H9 (cell line): Measurements from ENCODE around the gene DAAM1. TPM values are rescaled to one million over a fixed set of nuclear protein-coding genes. Genes with fewer than 3 reads are reported as not detected.

Experiments used
- DNase-seq: peaks from one replicate; pipeline ENCODE4 v3.0.0-alpha.2; 2017
- H2AFZ ChIP-seq: one replicate; pipeline ENCODE4 v1.6.1; 2013; ENCODE audit warnings: mild to moderate bottlenecking, low read length, control low read depth, moderate library complexity
- H2AK5ac ChIP-seq: 2 replicates; pipeline ENCODE4 v1.6.1; 2013; ENCODE audit warnings: low read length, control low read depth, mixed read lengths; ENCODE audit not compliant: insufficient read length
- H2BK120ac ChIP-seq: one replicate; pipeline ENCODE4 v1.6.1; 2013; ENCODE audit warnings: low read depth, mild to moderate bottlenecking, low read length, control low read depth, inconsistent platforms; ENCODE audit not compliant: poor library complexity, severe bottlenecking
- H2BK12ac ChIP-seq: 2 replicates; pipeline ENCODE4 v1.6.1; 2013; ENCODE audit warnings: low read length, control low read depth, mixed read lengths, low read depth; ENCODE audit not compliant: insufficient read length
- H2BK15ac ChIP-seq: 2 replicates; pipeline ENCODE4 v1.6.1; 2013; ENCODE audit warnings: low read depth, low read length, control low read depth
- H2BK20ac ChIP-seq: one replicate; pipeline ENCODE4 v1.6.1; 2013; ENCODE audit warnings: low read depth, mild to moderate bottlenecking, low read length, control low read depth, inconsistent platforms; ENCODE audit not compliant: poor library complexity, severe bottlenecking
- H2BK5ac ChIP-seq: 2 replicates; pipeline ENCODE4 v1.6.1; 2013; ENCODE audit warnings: low read length, control low read depth, mixed read lengths; ENCODE audit not compliant: insufficient read length
- H3K14ac ChIP-seq: 2 replicates; pipeline ENCODE4 v1.6.1; 2013; ENCODE audit warnings: low read length, control low read depth; ENCODE audit not compliant: insufficient read depth
- H3K18ac ChIP-seq: 2 replicates; pipeline ENCODE4 v1.6.1; 2013; ENCODE audit warnings: low read depth, mild to moderate bottlenecking, mixed read lengths, low read length, control low read depth; ENCODE audit not compliant: insufficient read length
- H3K23ac ChIP-seq: 2 replicates; pipeline ENCODE4 v1.6.1; 2013; ENCODE audit warnings: low read length, control low read depth, mixed read lengths, low read depth; ENCODE audit not compliant: insufficient read length
- H3K23me2 ChIP-seq: 2 replicates; pipeline ENCODE4 v1.6.1; 2013; ENCODE audit warnings: low read depth, mild to moderate bottlenecking, mixed read lengths, low read length, control low read depth; ENCODE audit not compliant: insufficient read length, poor library complexity, severe bottlenecking
- H3K27ac ChIP-seq: 2 replicates; pipeline ENCODE4 v1.5.1; 2013; ENCODE audit warnings: low read length, control low read depth, mixed read lengths, low read depth; ENCODE audit not compliant: insufficient read length
- H3K27me3 ChIP-seq: 2 replicates; pipeline ENCODE4 v1.6.1; 2013; ENCODE audit warnings: low read length, control low read depth, inconsistent platforms; ENCODE audit not compliant: insufficient read depth
- H3K4ac ChIP-seq: 2 replicates; pipeline ENCODE4 v1.6.1; 2013; ENCODE audit warnings: low read depth, mild to moderate bottlenecking, control low read depth, inconsistent platforms, low read length, moderate library complexity
- H3K4me1 ChIP-seq: 2 replicates; pipeline ENCODE4 v1.6.1; 2013; ENCODE audit warnings: low read length, control low read depth, inconsistent platforms; ENCODE audit not compliant: insufficient read depth
- H3K4me2 ChIP-seq: 2 replicates; pipeline ENCODE4 v1.6.1; 2013; ENCODE audit warnings: low read length, control low read depth, mixed read lengths; ENCODE audit not compliant: insufficient read length, insufficient read depth
- H3K56ac ChIP-seq: 2 replicates; pipeline ENCODE4 v1.6.1; 2013; ENCODE audit warnings: low read depth, mild to moderate bottlenecking, mixed read lengths, low read length, control low read depth; ENCODE audit not compliant: insufficient read length
- H3K79me1 ChIP-seq: 2 replicates; pipeline ENCODE4 v1.6.1; 2013; ENCODE audit warnings: low read depth, mild to moderate bottlenecking, moderate library complexity, low read length, control low read depth, inconsistent platforms; ENCODE audit not compliant: insufficient read depth, poor library complexity, severe bottlenecking
- H3K79me2 ChIP-seq: 2 replicates; pipeline ENCODE4 v1.6.1; 2013; ENCODE audit warnings: low read length, control low read depth, inconsistent platforms; ENCODE audit not compliant: insufficient read depth
- H3K9ac ChIP-seq: 2 replicates; pipeline ENCODE4 v1.6.1; 2013; ENCODE audit warnings: low read length, control low read depth, mixed read lengths; ENCODE audit not compliant: insufficient read length; ENCODE audit errors: extremely low read depth
- H3K9me3 ChIP-seq: one replicate; pipeline ENCODE4 v1.6.1; 2013; ENCODE audit warnings: low read depth, low read length, inconsistent platforms; ENCODE audit not compliant: control insufficient read depth
- H3T11ph ChIP-seq: one replicate; pipeline ENCODE4 v1.6.1; 2013; ENCODE audit warnings: mild to moderate bottlenecking, low read length, control low read depth, inconsistent platforms
- H4K20me1 ChIP-seq: one replicate; pipeline ENCODE4 v1.6.1; 2013; ENCODE audit not compliant: control insufficient read depth, insufficient read length, insufficient read depth
- H4K5ac ChIP-seq: 2 replicates; pipeline ENCODE4 v1.6.1; 2013; ENCODE audit warnings: low read depth, mild to moderate bottlenecking, mixed read lengths, low read length, control low read depth; ENCODE audit not compliant: insufficient read length
- H4K8ac ChIP-seq: replicated peaks from 2 replicates; pipeline ENCODE4 v1.6.1; 2013; ENCODE audit warnings: low read length, control low read depth, mixed read lengths, low read depth; ENCODE audit not compliant: insufficient read length
- H4K91ac ChIP-seq: 2 replicates; pipeline ENCODE4 v1.6.1; 2013; ENCODE audit warnings: low read depth, mild to moderate bottlenecking, moderate library complexity, mixed read lengths, low read length, control low read depth; ENCODE audit not compliant: insufficient read length
- H3K27ac Mint-ChIP-seq, 3 experiments: 2 replicates in 2 of 3; 3 replicates in 1 of 3; pipeline ENCODE4 v1.8.0; 2020 to 2021; ENCODE audit warnings: mixed read lengths in 3 of 3, mild to moderate bottlenecking in 1 of 3, moderate library complexity in 1 of 3
- H3K27me3 Mint-ChIP-seq: 2 replicates; pipeline ENCODE4 v1.8.0; 2021; ENCODE audit warnings: low read depth, mild to moderate bottlenecking, moderate library complexity, mixed read lengths
- H3K36me3 Mint-ChIP-seq, 3 experiments: 2 replicates in 2 of 3; 3 replicates in 1 of 3; pipeline ENCODE4 v1.8.0; 2020 to 2021; ENCODE audit warnings: low read depth in 3 of 3, mixed read lengths in 3 of 3; ENCODE audit not compliant: insufficient read depth in 1 of 3
- H3K4me1 Mint-ChIP-seq, 2 experiments: 2 replicates each; pipeline ENCODE4 v1.8.0; 2020; ENCODE audit warnings: mixed read lengths in 2 of 2
- H3K4me3 Mint-ChIP-seq, 2 experiments: 2 replicates in 1 of 2; 3 replicates in 1 of 2; pipeline ENCODE4 v1.8.0; 2020 to 2021; ENCODE audit warnings: mild to moderate bottlenecking in 2 of 2, mixed read lengths in 2 of 2, moderate library complexity in 1 of 2
- H3K9me3 Mint-ChIP-seq, 2 experiments: 2 replicates in 1 of 2; 3 replicates in 1 of 2; pipeline ENCODE4 v1.8.0; 2020; ENCODE audit warnings: mild to moderate bottlenecking in 2 of 2, mixed read lengths in 2 of 2, moderate library complexity in 1 of 2
- WGBS: extraction: QIAGEN DNeasy Blood & Tissue Kit; methylation state at CpG from one replicate; pipeline ENCODE4 v1.1.7; 2013; ENCODE audit warnings: missing lambda C conversion rate, low lambda C conversion rate, mixed read lengths; ENCODE audit not compliant: insufficient read length; ENCODE audit errors: extremely low coverage; 5-methylcytosine and 5-hydroxymethylcytosine counted together
- total RNA-seq: library from RNA; stranded (reverse); gene quantifications from 2 replicates; pipeline ENCODE4 v1.2.1, GENCODE V29; 2021
- TF ChIP-seq, protein P1 (sequence below): fragments of 200-600 bp; sonication (generic); conservative IDR thresholded peaks from 3 replicates; pipeline ENCODE4 v1.8.0; 2021; ENCODE audit warnings: antibody characterized with exemption, mild to moderate bottlenecking

Gene DAAM1
- total RNA-seq, 1 experiment from 2014 or later: 19.5 TPM

DNA sequence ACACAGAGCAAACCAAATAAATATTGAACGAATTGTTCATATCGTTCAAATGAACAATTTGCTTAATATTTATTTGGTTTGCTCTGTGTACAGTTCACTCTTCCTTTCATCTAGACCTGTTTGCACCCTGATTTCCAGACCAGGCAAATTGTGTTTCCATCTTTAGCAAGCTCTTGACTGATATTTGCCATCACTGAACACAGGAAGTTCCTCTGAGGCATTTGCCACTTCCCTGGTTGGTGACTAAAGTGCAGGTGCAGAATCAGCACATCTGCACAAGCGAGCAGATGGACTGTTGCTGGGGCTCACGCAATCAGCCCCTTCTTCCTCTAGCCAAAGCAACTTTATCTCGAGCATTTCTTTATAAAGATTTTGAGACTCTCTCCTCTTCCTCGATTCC, 112.9 kb downstream of the DAAM1 start:
- Histone ChIP-seq H2BK5ac (no peak overlapping the region), H3T11ph (no peak overlapping the region), H3K27me3 (no peaks in the 10 kb centered on the region), H3K9ac (no peak overlapping the region), H4K8ac (no peak overlapping the region), H2BK20ac (no peak overlapping the region), H3K14ac (no peak overlapping the region), H3K9me3 (no peaks in the 10 kb centered on the region), H3K4me2 (no peak overlapping the region), H2BK120ac (no peak overlapping the region), H3K18ac (no peak overlapping the region), H3K79me2 (no peaks in the 10 kb centered on the region), H3K27ac (no peak overlapping the region), H3K79me1 (no peaks in the 10 kb centered on the region), H2BK15ac (no peak overlapping the region), H4K91ac (no peak overlapping the region), H4K5ac (no peak overlapping the region), H3K56ac (no peak overlapping the region), H3K23me2 (no peaks in the 10 kb centered on the region), H2BK12ac (no peak overlapping the region), H2AK5ac (no peak overlapping the region), H4K20me1 (no peaks in the 10 kb centered on the region), H3K4ac (no peak overlapping the region), H3K23ac (no peak overlapping the region), H2AFZ (no peak overlapping the region), H3K4me1 (peaks cover 3% of the 10 kb centered on the region; the same call in 1 of the 2 replicates)
- TF ChIP-seq, protein P1, sequence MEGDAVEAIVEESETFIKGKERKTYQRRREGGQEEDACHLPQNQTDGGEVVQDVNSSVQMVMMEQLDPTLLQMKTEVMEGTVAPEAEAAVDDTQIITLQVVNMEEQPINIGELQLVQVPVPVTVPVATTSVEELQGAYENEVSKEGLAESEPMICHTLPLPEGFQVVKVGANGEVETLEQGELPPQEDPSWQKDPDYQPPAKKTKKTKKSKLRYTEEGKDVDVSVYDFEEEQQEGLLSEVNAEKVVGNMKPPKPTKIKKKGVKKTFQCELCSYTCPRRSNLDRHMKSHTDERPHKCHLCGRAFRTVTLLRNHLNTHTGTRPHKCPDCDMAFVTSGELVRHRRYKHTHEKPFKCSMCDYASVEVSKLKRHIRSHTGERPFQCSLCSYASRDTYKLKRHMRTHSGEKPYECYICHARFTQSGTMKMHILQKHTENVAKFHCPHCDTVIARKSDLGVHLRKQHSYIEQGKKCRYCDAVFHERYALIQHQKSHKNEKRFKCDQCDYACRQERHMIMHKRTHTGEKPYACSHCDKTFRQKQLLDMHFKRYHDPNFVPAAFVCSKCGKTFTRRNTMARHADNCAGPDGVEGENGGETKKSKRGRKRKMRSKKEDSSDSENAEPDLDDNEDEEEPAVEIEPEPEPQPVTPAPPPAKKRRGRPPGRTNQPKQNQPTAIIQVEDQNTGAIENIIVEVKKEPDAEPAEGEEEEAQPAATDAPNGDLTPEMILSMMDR: no peak
- H3K4me1 Mint-ChIP-seq: peaks cover 5% of the 10 kb centered on the region in 2 experiments; a peak in 3 of 4 replicates
- WGBS: no CpG with 5 or more reads among the region's 6 CpGs
- no peaks in the 10 kb centered on the region for H3K9me3 Mint-ChIP-seq
- no peak overlapping the region for H3K4me3 Mint-ChIP-seq
- DNase-seq: no peak
- no peaks in the 10 kb centered on the region for H3K36me3 Mint-ChIP-seq
- H3K27ac Mint-ChIP-seq: no peak overlapping the region
- no peaks in the 10 kb centered on the region for H3K27me3 Mint-ChIP-seq
